ENCODE results near the gene TCEAL1. TPM values are rescaled to one million over a fixed set of nuclear protein-coding genes. Genes with fewer than 3 reads are reported as not detected.

Gene TCEAL1
- total and polyA plus RNA-seq, 2 of the 13 experiments (the other 11 are each of a cell fraction or from before 2014, with no cell fraction given) = 11.2 to 14.8 TPM

GRCh38 chrX:103629318-103630170 is 769 bp downstream of the TCEAL1 start (continued):
- TF ChIP-seq, protein P1, sequence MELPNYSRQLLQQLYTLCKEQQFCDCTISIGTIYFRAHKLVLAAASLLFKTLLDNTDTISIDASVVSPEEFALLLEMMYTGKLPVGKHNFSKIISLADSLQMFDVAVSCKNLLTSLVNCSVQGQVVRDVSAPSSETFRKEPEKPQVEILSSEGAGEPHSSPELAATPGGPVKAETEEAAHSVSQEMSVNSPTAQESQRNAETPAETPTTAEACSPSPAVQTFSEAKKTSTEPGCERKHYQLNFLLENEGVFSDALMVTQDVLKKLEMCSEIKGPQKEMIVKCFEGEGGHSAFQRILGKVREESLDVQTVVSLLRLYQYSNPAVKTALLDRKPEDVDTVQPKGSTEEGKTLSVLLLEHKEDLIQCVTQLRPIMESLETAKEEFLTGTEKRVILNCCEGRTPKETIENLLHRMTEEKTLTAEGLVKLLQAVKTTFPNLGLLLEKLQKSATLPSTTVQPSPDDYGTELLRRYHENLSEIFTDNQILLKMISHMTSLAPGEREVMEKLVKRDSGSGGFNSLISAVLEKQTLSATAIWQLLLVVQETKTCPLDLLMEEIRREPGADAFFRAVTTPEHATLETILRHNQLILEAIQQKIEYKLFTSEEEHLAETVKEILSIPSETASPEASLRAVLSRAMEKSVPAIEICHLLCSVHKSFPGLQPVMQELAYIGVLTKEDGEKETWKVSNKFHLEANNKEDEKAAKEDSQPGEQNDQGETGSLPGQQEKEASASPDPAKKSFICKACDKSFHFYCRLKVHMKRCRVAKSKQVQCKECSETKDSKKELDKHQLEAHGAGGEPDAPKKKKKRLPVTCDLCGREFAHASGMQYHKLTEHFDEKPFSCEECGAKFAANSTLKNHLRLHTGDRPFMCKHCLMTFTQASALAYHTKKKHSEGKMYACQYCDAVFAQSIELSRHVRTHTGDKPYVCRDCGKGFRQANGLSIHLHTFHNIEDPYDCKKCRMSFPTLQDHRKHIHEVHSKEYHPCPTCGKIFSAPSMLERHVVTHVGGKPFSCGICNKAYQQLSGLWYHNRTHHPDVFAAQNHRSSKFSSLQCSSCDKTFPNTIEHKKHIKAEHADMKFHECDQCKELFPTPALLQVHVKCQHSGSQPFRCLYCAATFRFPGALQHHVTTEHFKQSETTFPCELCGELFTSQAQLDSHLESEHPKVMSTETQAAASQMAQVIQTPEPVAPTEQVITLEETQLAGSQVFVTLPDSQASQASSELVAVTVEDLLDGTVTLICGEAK (IDR thresholded peaks at IDR 0.05) = no peak
- TF ChIP-seq, protein P1 (CRISPR knock-in tag; IDR thresholded peaks at IDR 0.05) = peak; percentile 32; the same call in 1 of the 2 replicates
- TF ChIP-seq UBTF (CRISPR knock-in tag; IDR thresholded peaks at IDR 0.05) = 0 out of 2 replicates have a peak, but pooled peaks have one; percentile 28
- TF ChIP-seq, protein P2, sequence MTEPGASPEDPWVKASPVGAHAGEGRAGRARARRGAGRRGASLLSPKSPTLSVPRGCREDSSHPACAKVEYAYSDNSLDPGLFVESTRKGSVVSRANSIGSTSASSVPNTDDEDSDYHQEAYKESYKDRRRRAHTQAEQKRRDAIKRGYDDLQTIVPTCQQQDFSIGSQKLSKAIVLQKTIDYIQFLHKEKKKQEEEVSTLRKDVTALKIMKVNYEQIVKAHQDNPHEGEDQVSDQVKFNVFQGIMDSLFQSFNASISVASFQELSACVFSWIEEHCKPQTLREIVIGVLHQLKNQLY (CRISPR knock-in tag; IDR thresholded peaks at IDR 0.05) = no peak
- no peak for TF ChIP-seq FOXK1 (CRISPR knock-in tag; IDR thresholded peaks at IDR 0.05; ENCODE audit: borderline replicate concordance, low read depth)
- TF ChIP-seq SP2 (CRISPR knock-in tag; IDR thresholded peaks at IDR 0.05) = no peak
- TF ChIP-seq ZBTB37 (CRISPR knock-in tag; IDR thresholded peaks at IDR 0.05) = no peak
- TF ChIP-seq, protein P3, sequence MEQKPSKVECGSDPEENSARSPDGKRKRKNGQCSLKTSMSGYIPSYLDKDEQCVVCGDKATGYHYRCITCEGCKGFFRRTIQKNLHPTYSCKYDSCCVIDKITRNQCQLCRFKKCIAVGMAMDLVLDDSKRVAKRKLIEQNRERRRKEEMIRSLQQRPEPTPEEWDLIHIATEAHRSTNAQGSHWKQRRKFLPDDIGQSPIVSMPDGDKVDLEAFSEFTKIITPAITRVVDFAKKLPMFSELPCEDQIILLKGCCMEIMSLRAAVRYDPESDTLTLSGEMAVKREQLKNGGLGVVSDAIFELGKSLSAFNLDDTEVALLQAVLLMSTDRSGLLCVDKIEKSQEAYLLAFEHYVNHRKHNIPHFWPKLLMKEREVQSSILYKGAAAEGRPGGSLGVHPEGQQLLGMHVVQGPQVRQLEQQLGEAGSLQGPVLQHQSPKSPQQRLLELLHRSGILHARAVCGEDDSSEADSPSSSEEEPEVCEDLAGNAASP (CRISPR knock-in tag; IDR thresholded peaks at IDR 0.05; ENCODE audit: borderline replicate concordance) = no peak
- no peak for TF ChIP-seq GRHL1 (CRISPR knock-in tag; conservative IDR thresholded peaks at IDR 0.05)
- TF ChIP-seq SNAI1 (CRISPR knock-in tag; IDR thresholded peaks at IDR 0.05; ENCODE audit: borderline replicate concordance) = no peak
